Dermis microvascular lymphatic vessel endothelial cell (primary cell): ENCODE measurements around the gene ASCC2. TPM values are rescaled to one million over a fixed set of nuclear protein-coding genes. Genes with fewer than 3 reads are reported as not detected.
"Not testable (repeated sequence)": the region's sequence is repeated elsewhere in the genome, so short reads cannot be mapped to it uniquely, and the experiment has no call there.

Experiments used
- DNase-seq, 2 donors: peaks; one replicate each; pipeline versions ENCODE4 v3.0.0 to v3.0.0-alpha.2; 2010; ENCODE audit warnings: low read depth in 2 of 2
- total RNA-seq: library from RNA; depleted of rRNA; stranded (reverse); fragments of >200 nt; gene quantifications from 2 replicates; pipeline ENCODE4 v1.2.1, GENCODE V29; 2014

ASCC2 gene, protein sequence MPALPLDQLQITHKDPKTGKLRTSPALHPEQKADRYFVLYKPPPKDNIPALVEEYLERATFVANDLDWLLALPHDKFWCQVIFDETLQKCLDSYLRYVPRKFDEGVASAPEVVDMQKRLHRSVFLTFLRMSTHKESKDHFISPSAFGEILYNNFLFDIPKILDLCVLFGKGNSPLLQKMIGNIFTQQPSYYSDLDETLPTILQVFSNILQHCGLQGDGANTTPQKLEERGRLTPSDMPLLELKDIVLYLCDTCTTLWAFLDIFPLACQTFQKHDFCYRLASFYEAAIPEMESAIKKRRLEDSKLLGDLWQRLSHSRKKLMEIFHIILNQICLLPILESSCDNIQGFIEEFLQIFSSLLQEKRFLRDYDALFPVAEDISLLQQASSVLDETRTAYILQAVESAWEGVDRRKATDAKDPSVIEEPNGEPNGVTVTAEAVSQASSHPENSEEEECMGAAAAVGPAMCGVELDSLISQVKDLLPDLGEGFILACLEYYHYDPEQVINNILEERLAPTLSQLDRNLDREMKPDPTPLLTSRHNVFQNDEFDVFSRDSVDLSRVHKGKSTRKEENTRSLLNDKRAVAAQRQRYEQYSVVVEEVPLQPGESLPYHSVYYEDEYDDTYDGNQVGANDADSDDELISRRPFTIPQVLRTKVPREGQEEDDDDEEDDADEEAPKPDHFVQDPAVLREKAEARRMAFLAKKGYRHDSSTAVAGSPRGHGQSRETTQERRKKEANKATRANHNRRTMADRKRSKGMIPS
- 19.1 and 28.1 TPM in 2 replicates for total RNA-seq

DNA sequence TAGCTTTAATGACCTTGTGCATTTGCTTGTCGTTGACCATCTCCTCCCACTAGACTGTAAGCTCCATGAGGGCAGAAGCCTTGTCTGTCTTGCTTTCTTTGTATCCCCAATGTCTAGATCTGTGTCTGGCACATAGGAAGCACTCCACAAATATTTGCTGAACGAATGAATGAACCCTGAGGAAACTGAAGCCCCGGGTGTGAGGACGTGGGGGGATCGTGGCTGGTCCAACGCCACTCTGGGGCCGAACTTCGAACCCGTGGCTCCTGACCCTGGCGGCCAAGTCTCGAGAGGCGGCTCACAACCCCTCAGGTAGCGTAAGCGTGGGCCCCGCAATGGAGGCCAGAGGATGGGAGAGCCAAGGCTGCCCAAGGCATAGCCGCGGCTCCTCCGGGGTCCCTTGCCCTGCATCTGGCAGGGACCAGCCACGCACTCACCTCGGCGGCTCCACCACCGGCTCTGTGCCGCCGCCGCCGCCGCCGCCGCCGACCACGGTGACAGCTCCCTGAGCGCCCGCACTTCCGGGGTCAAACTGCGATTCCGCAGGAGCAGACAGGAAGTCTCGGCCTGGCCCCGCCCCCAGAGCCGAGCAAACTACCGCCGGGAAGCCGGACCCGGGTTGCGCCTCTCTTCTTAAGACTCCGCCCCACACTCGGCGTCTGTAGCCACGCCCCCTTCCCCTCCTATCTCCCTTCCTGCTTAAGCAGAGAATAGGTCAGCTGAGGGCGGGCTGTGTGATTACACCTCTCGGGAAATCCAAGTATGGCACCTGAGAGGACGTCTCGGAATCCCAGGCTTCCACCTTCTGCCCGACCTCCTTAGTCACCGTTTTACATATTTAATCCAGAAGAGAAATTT is at the start of gene ASCC2:
TSS of gene ASCC2 (minus strand) at position 534 of the 858 bp plus-strand sequence. CDS start 5,949 bp downstream, outside the sequence.
- peak; percentile 60 to 98 for DNase-seq

DNA sequence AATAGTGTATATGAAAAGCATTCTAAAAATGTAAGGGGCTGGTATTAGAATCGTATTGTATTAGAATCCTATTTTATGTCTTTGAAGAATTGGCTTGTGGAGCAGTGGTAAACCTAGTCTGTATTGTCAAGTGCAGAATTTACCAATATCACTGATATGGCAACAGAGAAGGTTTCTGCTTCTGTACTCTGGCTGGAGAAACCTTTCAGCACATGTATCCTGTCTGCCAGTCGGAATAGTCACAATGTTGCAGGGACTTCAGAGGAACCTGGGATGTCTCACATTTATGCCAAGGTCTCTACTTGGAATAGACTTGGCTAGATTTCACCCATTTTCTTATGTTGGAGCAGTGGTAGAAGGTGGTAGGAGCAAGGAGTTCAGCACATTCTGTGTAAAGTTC is 49.3 kb upstream of the ASCC2 start:
- peak in 1 of 2 donors; percentile 4 for DNase-seq

DNA sequence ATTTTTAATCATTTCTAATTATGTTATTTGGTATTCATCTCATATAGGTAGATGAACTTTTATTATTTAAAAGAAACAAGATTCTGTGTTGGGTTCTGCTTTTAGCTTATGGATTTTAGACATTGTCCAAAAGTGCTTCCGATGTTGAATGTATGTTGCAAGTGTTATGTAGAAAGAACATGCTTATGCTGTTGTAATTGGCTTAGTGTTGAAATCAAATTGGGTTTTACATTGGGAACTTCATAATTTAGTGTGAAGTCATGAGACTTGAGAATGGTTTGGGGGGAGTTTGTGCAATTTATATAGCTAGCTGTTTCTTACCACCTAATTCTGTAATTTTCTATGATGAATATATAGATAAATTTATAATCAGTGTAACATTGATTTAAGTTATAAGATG is 48.5 kb upstream of the ASCC2 start:
- DNase-seq = no peak

DNA sequence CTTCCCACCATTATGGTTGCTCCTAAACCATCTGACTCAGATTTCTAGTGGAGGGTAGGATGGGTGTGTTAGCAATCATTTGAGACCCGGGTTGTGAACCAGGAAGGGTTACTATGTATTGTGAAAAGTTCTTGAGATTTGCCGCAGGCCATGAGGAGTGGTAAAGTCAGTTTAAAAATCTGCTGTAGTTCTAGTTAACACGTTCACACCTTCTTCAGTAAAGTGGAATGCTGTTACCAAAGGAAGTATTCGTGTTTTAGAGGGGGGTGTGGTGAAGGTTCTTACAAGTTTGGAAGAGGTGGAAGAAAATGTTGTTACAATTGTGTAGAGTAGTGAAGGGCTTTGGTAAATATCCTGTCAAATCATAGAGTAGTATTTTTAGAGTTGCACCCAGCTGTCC is 47.5 kb upstream of the ASCC2 start:
- no peak for DNase-seq

DNA sequence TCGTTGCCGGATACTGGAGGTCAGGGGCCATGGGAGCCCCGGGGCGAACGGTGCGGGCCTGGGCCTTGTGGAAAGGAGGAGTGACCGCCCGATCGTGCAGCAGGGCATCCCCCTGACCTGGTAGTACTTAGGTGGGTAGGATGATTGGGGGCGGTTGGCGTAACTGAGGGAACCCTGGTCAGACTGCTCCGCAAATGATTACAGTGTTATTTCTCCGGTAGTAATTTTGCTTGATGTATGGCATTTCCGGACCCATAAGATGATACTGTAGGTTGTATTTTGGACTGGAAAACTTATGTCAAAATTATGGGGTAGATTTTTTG is 45.7 kb upstream of the ASCC2 start:
- no peak for DNase-seq

DNA sequence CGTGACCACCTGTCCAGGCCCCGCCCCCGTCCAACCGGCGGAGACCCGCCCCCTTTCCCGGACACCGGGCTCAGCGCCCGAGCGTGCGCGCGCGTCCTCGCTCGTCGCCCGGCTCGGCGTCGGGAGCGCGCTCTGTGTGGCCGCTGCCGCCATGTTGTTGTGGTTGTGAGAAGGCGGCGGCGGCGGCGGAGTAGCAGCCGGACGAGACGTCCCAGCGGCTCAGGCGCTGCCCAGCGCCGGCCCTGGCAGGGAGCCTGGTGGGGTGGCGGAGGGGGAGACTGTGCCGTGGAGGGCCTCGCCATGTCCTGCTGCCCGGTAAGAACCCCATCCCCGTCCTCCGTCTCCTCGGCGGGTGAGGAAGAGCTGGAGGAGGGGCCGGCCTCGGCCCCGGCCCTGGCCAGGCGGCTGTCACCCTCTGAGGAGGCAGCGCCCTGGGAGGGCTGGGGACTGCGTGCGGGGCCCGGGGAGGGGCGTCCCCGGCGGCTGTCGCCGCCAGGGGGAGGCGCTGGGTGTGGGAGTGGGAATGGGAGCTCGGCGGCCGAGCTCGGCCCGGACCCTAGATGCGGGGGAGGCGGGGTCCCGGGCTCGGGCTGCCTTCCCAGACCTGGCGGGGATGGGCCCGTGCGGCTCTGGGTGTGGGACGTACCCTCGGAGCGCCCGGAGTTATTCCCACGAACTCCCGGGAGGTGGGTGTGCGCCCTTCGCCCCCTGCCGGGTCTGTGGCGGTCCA is 45.1 kb upstream of the ASCC2 start, which contains the start of gene MTMR3:
TSS of gene MTMR3 (plus strand) at position 130 of the 730 bp plus-strand sequence. CDS start 87,886 bp downstream, outside the sequence.
- DNase-seq = peak; percentile 70 to 92

DNA sequence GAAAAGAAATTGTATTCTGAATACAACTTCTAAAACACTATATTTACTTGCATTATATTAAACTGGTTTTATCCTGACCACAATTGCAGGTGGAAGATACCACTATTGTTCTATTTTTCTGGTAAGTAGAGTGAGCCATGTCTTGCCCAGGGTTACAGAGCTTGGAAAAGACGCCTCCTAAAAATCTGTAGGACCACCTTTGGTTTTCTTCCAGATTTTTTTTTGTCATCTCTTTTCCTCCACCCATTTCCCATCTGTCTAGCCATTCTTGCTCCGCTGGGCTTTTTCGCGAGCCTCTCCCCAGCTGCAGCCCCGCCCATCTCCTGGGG is 44.6 kb upstream of the ASCC2 start:
- DNase-seq = no peak

DNA sequence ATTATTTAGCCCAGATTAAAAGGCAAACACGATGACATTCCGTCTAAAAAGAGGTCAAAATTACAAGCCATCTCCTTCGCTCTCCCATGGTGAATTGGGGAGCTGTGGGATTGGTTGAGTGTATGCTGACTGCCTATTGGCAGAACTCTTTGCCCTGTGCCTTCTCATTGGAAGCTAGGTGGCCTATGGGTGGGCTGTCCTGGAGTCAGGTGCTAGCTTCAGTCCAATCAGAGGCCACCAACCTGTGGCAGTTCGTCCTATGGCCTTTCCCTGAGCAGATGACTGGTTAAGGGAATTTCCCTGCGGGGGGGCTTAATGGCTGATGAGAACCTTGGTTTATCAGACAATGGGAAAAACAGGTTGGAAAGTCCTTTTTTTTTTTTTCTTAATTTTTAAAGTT is 41.7 kb upstream of the ASCC2 start:
- DNase-seq = peak in 1 of 2 donors; percentile 8

DNA sequence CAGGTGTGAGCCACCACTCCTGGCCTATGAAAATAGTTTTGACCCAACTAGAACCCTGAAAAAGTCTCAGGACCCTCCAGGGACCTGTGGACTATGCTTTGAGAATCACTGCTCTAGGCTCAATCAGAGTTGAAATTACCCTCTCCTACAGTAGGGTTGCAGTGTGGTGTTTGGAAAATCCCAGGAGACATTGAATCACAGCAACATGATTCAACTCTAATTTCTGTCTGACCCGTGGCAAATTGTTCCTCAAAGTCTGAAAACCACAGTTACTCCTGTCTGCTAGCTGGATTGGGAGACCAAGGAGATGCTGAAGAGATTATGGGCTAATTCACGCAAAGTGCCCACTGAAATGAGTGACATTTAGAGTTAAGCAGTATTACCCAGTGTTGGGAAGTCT is 39.5 kb upstream of the ASCC2 start:
- no peak for DNase-seq

DNA sequence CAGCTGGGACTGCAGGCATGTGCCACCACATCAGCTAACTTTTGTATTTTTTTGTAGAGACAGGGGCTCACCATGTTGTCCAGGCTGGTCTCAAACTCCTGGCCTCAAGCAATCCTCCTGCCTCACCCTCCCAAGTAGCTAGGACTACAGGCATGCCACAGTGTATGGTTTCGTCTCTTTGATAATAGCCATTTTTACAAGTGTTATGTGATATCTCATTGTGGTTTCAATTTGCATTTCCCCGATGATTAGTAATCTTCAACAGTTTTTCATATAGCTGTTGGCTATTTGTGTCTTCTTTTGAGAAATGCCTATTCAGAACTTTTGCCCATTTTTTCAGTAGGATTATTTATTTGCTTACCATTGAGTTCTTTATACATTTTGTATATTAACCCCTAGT is 35.9 kb upstream of the ASCC2 start:
- no peak for DNase-seq

DNA sequence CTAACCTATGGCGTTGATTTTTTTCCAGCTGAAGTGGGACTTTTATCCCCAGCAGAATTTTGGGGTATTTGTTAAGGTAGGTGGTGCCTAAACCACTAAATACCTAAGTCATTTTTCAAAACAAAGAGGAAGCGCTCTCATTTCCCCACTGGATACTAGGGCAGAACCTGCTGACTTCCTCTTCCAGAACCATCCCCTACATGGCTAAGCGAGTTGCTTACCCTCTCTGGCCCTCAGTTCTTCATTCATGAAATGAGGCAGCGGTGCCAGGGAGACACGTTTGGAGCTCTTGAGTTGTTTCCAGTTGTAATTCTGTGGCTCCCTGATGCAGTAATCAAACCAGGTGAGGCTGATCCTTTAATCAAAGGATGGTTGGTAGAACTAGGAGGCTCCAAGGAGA is 34.9 kb upstream of the ASCC2 start:
- DNase-seq = no peak

DNA sequence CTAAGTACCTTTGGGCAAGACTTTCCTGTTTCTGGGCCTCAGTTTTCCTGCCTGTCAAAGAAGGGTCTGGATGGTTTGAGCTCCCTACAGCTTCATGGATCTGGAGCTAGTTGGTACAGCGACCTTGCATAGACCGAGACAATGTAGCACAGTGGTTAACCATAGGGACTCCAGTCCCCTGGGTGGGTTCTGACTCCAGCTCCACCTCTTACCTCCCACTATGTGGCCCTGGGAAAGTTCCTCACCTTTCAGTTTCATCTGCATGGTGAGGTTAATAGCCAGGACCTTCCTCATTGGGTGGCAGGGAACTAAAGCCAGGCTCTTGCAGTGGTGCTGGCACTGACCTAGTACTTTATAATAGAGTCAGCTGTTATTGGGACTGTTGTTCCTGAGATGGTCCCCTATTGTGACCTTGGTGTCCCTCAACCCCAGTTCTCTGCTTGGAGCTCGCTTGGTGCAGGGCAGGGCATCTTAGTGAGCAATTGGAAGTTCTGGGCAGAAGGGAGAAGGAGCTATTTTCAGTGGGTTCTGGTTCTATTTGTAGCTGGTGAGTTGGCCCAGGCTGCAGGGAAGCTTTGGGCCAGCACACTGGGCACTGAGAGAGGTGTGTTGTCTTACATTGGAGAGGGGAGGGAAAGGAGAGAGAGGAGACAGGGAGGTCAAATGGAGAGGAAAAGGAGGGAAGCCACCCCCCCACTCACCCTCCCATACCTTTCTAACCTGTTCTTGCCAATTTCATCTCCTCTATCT is 34.2 kb upstream of the ASCC2 start:
- DNase-seq = no peak

DNA sequence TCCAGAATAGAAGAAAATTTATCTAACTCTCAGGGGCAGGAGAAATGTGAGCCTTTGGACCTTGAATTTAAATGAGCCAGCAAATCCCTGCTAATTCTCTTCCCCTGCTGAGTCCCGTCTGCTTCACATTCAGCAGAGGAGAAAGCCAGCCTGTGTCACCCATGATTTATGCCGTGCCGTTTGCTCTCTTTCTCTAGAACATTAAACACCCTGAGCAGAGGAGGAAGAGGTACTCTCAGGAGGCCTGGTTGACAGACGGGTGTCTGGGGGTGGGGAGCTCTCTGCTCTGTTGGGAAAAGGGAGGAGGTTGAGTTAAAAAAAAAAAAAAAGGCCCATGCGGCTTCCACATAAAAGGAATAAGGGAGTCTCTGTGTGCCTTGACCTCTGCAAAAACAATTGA is 33.6 kb upstream of the ASCC2 start:
- DNase-seq = no peak

DNA sequence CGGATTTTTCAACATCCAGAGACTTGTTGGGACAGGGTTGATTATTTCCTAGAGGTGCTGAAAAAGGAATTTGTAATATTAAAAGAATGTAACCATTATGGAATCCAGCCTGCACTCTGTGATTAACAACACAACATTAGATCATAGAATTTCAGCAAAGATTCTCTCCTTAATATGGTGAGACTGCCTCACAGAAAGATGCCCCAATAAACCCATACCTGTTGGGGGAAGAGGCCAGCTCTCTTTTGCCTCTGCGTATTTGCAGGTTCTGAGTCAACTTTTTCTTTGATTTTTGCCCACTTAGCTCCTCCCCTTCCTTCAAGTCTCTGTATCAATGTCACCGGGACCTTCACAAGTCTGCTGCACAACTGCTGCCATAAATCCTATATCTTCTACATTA is 32.5 kb upstream of the ASCC2 start:
- DNase-seq = no peak

DNA sequence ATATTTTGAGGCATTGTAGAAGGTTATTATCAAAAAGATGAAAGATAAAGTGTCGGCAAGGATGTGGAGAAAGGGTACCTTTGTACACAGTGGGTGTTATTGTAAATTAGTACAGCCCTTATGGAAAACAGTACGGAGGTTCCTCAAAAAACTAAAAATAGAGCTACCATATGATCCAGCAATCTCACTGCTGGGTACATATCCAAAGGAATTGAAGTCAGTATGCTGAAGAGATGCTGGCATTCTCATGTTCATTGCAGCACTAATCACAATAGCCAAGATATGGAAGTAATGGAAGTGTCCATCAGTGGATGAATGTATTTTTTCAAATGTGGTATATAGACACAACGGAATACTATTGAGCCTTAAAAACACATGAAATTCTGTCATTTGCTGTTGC is 29.8 kb upstream of the ASCC2 start:
- no peak for DNase-seq

DNA sequence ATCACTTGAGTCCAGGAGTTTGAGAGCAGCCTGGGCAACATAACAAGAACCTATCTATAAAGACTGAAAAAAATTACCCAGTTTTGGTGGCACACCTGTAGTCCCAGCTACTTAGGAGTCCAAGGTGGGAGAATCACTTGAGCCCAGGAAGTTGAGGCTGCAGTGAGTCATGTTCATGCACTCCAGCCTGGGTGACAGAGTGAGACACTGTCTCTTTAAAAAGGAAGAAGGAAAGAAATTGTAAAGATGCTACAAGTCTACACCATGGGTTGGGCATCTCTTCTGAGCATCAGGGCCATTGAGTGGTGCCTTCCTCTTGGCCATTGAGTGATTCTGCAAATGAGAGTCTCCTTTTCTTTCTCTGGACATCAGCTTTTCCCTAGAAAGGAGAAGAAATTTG is 29.2 kb upstream of the ASCC2 start:
- DNase-seq = no peak

DNA sequence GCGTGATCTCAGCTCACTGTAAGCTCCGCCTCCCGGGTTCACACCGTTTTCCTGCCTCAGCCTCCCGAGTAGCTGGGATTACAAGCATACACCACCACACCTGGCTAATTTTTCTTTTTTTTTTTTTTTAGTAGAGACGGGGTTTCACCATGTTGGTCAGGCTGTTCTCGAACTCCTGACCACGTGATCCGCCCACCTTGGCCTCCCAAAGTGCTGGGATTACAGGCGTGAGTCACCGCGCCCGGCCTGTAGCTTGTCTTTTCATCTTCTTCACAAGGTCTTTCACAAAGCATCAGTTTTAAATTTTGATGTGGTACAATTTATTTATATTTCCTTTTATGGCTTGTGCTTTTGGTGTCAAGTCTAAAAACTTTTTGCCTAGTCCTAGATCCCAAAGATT is 27.5 kb upstream of the ASCC2 start:
- DNase-seq = not testable (repeated sequence)

DNA sequence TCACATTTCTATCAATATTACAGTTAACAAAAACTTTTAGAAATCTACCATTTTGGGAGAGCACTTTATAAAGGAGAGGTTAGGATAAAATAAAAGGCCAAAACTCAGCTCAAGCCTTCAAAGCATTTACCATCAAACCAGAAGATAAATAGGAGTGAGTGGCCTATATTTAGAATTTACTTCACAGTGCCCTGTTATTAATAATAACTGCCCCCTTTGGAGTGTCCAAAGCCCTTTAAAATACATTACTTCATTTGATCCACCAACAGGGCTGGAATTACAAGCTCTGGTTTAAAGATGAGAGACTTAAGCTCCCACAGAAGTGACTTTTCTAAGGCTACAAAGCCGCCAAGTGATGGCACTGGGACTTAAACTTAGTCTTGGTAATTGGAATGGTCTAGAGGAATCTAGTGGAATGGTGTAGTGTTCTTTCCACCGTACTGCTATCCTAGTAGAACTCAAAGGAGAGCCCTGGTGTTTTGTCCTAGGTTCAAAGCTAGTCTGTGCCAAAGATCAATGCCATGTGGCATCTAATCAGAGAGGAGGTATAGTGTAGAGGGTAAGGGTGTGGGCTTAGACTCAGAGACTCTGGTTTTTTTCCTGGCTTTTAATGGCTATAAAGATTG is 23.7 kb upstream of the ASCC2 start:
- DNase-seq = no peak

DNA sequence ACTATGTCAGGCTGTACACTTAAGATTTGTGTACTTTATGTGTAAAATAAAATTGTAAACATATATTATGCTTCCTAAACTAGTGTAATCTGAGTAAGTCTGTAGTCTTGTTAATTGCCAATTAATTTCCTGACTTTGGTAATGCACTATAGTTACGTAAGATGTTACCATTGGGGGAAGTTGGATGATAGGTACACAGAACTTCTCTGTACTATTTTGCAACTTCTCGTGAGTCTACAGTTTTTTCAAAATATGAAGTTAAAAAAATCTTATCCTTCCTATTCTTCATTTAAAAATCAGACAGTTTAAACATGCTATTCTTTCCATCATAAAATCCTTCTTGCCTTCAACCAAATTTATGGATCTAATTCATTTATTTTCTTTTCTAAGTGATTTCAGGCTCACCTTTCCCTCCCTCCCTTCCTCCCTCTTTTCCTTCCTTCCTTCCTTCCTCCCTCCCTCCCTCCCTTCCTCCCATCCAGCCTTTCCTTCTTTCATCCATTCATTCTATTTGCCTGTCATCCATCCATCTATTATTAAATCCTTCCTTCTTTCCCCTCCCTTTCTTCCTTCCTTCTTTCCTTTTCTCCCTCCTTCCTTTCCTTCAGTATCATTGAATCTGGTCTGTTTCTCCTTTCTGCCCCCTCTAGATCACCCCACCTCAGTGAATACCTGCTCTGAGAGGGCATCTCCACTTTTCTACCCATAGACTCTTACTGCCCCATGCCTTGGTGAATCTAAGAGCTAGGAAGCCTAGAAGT is 22.1 kb upstream of the ASCC2 start:
- no peak for DNase-seq
